Right renal cortex interstitium (tissue), 3 donors: Measurements from ENCODE around the gene XYLT1. TPM values are rescaled to one million over a fixed set of nuclear protein-coding genes. Genes with fewer than 3 reads are reported as not detected.
"Not testable (repeated sequence)": the region's sequence is repeated elsewhere in the genome, so short reads cannot be mapped to it uniquely, and the experiment has no call there.

ENCODE experiments used
- DNase-seq, 3 donors: peaks; one replicate each; pipeline ENCODE4 v3.0.0-alpha.2; 2013; ENCODE audit warnings: low read depth in 3 of 3, low spot score in 2 of 3
- polyA plus RNA-seq, 3 donors: library from polyadenylated mRNA; unstranded; fragments of 120-200 nt; gene quantifications; one replicate each; pipeline ENCODE4 v1.2.1, GENCODE V29; 2013; ENCODE audit not compliant: insufficient read length in 3 of 3

XYLT1 gene
- polyA plus RNA-seq, 3 donors: 7.4 to 8.5 (median 8.1) TPM

DNA sequence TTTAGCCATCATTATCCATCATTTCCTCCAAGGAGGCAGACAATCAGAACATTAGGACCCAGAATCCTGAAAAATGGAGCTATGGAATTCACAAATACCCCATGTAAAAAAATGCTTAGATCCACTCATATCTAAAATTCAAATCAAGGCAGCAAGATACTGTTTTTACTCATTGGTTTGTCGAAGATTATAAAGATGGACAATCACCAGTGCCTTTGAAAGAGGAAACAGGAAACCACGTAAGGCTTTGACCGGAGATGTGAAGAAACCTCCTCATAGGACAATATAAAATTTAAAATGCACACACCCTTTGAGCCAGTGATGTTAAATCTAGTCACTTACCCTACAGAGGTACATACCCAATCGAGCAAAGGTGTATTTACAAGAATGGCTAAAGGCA, 130.0 kb downstream of the XYLT1 start:
- no peak for DNase-seq

DNA sequence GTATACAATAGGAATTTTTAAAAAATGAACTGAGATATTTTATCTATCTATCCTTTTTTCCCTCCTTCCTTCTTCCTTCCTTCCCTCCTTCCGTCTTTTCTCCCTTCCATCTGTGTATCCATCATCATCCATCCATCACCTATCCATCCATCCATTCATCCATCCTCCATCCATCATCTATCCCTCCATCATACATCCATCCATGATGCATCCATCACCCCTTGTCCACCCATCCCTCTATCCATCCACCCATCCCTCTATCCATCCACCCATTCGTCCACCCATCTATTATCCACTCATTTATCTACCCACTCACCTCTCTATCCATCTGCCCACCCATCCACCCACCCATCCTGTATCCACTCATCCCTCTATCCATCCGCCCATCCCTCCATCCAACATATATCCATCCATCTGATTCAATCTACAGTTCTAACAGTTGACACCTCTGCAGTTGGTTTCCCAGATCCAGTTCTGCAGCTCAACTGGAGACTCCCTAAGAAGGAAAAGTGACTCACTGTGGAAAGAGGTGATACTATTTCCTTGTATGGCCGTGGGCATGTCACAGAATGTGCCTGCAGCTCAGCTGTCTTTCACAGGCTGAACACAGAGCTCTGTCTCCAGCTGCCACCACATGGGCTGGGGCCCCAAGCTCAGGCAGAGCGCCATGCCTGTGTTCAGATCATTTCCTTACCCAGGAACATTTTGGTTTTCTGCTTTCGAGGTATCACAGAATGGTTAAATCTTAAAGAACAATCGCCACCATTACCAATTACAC, 130.8 kb downstream of the XYLT1 start:
- no peak for DNase-seq

DNA sequence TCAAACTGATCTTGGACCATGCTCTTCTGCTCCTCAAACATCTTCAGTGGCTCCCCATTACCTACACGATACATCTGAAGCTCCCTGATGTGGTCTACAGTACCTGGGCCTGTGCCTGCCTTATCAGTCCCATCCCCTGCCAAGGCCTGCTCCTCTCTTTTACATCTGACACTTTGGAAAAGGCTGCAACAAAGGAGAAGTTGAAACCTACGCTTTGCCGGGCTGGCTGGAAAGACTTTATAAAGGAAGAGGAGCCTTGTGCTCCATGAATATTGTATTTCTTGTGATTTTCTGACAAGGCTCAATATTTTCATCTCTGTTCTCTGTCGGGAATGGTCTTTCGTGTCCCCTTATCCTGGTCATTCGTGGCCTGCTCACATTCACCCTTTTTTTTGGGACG, 132.5 kb downstream of the XYLT1 start:
- no peak for DNase-seq

DNA sequence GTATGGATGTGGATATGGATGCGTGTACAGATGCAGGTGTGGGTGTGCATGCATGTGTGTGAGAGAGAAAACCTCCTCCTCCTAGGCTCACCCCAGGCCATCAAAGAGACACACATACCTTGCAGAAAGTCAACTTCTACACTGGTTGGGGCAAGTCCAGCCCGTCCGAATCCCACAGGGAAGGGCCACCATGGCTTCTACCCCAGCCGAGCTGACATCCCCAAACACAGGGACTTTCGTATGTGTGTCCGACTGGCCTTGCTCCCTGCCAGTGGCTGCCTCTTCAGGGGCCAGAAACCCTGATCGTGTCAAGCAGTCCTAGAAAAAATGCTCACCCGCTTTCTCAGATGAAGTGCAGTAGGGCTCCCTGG, 134.2 kb downstream of the XYLT1 start:
- DNase-seq: no peak

DNA sequence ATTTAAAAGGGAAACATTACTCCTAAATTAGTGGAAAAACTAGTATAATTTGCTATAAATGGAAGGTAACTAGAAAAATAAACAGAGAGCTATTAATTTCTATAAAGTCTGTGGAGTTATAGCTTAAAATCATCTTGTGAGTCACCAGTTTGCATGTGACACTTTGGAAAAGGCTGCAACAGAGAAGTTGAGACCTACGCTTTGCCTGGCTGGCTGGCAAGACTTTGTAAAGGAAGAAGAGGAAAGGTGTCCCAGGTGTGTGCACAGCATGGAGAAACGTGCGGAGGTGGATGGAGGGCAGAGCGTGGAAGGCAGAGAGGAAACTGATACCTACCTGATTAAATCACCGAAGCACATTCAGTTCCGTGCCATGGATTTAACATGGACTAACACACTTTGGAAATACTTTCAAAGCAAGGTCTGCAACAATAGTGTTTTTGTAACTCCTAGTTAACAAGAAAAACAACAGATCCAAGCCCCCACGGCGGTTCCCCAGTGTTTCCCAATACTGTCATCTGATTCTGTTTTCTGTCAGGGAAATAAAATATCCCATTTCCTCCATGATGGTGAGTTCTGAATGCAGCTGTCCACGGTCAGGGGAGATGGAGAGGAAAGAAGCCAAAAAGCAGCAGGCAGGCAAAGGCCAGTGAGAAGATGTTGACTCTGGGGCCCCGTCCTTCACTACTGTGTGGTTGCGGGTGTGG, 134.8 kb downstream of the XYLT1 start:
- DNase-seq: no peak

DNA sequence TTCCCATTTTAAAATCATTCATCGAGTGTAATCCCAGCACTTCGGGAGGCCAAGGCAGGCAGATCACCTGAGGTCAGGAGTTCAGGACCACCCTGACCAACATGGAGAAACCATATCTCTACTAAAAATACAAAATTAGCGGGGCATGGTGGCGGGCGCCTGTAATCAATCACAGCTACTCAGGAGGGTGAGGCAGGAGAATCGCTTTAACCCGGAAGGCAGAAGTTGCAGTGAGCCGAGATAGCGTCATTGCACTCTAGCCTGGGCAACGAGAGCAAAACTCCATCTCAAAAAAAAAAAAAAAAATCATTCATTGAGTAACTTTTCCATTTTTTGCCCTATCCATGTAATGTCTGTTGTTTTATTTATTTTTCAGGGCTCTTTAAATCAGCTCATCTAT, 135.4 kb downstream of the XYLT1 start:
- not testable (repeated sequence) for DNase-seq

DNA sequence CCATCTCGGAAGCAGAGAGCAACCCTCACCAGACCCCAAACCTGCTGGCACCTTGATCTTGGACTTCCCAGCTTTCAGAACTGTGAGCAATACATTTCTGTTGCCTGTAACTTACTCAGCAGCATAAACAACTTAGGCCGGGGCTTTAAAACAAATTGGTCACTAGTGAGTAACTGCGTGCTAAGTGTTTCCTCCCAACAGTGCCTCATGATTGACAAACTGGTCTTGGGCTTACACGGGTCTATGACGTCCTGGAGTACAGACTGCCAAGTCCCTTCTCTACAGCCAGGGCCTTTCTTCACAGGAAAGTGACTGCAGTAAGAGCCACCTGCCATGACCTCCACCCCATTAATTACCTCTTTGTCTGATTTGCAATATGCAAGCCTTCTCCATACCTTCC, 136.7 kb downstream of the XYLT1 start:
- DNase-seq: no peak

DNA sequence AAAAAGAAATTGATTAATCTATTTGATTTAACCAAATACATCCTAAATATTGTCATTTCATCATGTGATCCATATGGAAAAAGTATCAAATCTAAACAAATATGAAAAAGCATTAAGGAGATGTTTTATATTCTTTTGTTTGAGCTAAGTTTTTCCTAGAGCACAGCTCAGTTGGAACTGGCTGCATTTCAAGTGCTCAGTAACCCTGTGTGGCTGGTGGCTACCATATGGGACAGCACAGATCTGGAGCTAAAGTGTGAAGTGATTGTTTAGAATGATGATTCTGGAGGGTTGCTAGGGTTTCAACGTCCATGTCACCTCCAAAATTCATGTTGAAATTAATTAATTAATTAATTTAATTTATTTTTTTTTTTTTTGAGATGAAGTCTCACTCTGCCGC, 137.5 kb downstream of the XYLT1 start:
- no peak for DNase-seq

DNA sequence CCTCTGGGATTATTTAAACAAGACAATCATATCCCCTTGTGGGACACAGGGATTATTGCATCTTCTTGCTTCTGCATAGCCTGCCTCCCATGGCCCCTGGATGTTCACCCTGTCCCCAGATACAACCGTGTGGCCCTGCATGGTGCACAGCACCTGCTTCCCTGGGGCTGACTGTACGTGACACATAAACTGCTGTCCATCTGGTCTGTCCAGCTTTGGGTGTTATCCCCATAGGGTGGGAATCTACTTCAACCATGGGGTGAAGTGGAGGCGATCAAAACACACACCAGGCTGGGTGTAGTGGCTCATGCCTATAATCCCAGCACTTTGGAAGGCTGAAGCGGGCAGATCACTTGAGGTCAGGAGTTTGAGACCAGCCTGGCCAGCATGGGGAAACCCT, 138.8 kb downstream of the XYLT1 start:
- no peak for DNase-seq

DNA sequence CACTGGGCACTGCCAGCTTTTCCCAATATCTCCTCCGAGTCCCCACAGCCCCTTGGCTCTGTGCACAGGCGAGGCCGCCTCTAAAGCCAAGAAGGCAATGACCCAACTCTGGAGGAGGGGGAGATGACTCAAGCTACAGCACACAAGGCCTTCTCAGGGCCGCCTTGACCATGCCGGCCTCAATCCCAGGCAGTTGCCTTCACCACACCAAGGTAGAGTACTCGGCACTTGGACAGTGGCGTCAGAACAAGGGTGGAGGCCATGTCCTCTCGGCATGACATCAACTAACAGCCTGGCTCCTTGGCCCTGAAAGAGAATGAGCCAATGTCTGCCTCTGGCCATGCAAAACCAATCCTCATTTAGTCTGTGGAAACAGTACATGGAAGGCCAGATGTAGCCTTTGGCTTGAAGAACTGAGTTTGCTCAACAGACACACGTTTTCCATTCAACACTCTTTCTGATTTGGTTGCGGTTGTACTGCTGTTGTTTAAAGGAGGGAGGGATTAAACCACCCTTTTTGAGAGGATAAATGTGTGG, 139.6 kb downstream of the XYLT1 start:
- no peak for DNase-seq

DNA sequence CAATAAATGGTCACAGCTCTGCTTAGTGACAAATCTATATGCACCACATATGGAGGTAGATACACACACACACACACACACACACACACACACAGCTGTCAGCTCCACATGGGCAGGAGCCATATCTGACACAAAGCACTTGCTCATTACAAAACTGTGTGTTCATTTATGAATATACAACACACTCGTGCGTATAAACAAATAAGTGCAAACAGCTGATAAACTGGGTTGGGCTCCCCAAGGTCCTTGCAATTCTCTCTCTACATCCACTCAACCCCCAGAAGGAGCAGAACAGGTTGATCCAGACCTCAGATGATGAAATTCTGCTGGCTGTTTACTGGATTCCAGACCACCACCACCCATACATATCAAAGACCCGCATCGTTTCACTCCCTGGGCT, 140.7 kb downstream of the XYLT1 start:
- DNase-seq: no peak

DNA sequence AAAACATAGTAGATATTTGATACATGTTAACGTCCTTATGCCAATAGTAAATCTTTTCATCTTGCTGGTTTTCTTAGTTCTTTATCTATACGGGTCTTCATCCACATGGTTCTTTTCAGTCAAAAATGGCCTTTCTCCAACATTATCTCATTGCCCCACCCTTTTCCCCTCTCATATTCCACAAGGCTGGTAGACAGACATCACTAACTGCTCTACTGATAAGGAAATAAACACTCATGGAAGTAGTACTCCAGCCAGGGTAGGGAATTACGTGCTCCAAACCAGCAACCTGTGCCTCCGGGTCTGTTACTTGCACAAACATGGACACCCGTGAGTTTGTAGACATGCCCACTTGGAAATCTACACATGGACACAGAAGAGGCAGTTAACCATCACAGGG, 141.4 kb downstream of the XYLT1 start:
- DNase-seq: no peak

DNA sequence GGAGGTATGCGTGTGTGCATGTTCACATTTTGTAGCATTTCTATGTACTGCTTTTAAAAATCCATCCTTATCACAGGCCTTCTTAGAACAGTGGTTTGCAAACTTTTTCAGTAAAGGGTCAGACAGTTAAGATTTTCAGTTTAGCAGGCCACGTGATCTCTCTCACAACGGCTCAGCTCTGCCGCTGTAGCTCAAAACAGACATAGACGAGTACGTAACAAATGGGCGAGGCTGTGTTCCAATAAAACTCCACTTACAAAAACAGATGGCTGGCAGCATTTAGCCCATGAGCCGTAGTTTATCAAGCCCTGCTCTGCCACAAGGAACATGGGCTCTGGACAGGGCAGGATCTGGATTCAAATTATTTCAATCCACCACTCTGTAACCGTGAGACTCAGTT, 141.8 kb downstream of the XYLT1 start:
- no peak for DNase-seq

DNA sequence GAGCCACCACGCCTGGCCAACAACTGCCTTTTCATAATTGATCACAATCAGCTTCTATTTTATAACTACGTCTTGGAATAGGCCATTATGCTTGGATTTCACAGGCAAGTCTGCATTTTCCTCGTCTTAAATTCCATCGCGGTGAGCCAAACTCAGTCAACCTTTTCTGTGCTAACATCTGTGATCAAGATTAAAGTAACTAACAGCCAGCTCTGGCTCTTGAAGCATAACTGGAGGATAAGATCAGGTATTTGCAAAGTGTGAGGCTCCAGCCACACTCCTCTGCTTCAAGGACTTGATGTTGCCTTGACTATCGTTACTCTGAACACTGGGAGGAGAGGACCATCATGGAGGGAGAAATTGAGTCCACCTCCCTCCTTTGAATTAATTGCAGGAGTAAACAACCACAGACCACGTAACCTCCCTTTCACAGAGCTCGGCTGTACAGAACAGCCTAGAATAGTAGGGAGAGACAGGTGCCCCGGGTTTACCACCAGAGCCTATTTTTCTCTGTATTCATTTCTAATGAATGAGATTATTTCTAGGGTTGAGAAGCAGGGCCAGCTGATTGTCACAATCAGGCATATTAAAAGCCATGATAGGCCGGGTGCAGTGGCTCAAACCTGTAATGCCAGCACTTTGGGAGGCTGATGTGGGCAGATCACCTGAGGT, 143.0 kb downstream of the XYLT1 start:
- DNase-seq: no peak

DNA sequence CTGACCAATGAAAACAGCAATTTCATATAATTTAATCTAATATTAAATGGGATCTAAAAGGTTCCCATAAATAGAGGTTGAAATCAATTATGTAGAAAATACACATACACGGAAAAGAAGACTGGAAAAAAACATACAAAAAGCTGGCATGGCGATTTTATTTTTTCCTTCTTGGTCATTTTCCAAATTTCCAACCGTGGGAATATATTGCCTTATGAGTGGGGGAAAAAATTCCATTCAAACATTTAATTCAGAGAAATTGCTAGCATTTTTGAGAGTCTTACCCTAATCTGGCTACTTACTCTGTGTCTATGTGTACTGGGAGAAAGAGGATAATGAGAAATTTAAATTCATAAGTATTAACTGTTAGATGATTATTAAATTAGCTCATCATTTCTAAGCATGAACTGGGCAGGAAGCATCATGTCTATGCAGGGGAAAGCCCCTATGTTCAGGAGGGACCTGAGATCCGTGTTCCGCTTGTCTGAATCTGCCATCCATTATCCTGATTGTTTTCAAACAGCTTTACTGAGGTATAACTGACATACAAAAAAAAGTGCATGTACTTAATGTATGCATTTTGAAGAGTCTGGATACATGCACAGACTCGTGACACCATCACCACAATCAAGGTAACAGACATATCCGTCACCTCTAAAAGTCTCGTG, 145.2 kb downstream of the XYLT1 start:
- DNase-seq: no peak

DNA sequence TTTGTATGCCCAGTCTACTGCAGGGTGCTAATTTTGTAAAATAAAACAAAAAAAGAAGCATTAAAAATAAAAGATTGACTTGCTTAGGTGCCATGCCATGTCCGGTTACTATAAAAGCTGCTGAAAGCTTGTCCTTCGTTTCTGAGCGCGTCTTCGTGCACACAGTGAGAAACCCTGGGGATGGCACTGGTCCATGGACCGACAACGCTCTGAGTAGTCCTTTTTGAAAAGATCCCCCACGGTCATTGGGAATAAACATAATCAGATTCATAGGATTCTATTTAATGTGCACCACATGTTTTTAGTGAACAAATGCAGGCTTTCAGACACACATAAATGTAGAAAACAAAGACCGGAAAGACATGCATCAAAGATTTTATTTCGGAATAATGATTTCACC, 146.3 kb downstream of the XYLT1 start:
- DNase-seq: no peak

DNA sequence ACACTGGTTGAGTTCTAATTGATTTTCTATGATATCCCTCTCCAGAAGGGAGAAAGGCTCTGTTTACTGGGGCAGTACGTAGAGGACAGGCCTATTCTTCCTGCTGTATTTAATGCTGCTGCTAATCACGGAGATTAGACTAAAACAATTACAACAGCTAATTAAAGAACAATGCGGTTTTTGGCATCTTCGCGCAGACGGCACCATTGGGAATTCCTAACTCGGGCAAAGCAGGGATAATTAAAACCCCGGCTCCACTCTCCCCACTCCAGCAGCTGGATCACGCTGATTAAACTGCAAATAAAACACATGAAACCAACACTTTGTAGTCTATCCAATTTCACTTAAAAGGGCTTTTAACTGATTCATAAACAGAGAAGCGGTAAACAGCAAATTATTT, 147.6 kb downstream of the XYLT1 start:
- no peak for DNase-seq

DNA sequence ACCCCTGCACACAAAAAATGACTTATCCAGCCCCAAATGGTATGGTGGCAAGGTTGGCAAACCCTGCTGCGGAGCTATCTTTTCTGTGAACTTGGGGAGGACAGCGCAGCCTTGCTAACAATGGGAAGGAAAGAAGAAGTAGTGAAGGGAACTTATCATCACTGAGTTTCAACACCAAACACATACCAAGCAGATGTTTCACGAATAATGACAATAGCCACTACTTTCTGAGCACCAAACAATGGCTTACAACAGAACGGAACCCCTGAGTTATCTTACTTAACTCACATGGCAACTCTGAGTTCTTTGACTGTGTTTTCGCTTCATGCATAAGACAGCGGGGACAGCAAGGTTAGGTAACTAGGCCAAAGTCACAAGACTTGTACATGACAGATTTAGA, 148.9 kb downstream of the XYLT1 start:
- no peak for DNase-seq

DNA sequence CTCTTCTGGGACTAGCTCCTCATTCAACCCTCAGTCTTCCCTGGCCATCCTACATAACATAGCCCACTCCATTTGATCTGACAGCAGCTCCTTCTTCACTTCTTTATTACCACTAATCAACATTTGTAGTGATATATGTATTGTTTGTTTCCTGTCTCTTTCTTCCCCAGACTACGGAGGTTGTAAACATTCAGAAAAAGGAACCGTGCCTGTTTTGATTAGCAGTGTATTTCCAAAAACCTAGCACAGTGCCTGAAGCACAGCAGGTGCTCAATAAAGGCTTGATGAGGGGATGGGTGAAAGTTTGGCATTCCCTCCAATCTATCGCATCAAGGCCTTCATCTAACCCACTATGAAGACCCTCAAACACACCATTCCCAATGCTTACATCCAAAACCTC, 150.8 kb downstream of the XYLT1 start:
- no peak for DNase-seq

DNA sequence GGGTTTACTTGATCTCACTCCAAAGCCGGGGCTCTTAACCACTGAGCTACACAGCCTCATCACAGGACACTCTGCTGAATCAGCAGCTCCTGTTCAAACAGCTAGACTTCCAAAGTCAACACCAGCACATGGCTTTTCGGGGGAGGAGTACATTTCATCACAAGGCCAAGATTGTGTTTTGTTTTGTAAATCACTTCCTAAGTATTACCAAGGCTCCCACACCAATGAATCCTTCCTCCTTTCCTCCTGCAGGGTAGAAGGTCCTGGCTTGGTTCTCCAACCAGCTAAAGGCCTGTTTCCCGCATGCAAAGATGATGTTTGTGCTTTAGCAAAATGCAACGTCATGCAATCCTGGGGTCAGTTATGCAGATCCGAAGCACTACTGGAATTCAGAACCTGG, 152.5 kb downstream of the XYLT1 start:
- no peak for DNase-seq

DNA sequence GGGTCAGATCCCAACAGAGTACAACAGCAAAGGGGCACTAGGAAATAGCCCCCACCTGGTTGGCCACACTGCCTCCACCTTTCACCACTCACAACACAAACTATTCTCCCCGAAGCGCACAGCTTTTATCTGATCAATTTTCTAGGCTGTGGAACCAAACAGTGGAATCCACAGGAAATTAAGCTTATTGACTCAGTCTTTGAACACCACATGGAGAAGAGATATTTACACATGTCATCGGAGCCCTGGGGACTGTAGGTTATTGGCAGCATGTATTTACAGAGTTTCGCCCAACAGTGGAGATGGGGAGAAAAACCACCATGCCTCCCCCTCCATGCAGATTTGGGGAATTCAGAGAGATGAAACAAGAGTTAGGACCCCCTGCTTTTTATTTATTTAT, 154.8 kb downstream of the XYLT1 start:
- DNase-seq: no peak
